Measurements from ENCODE around the gene SOX11.

DNA sequence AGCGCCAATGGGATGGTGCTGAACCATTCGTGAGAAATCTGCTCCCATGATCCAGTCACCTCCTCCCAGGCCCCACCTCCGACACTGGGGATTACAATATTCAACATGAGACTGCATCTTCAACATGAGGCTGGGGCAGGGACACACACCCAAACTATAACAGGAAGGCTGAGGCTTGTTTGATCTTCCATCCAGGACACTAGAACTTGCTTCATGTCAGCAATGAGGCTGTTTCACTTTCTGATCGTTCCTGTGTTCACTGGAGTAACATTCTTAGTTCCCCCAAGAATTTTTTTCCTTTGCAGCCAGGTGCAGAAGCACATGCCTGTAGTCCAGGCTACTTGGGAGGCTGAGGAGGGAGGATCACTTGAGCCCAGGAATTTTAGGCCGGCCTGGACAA lies 30.8 kb upstream of the SOX11 start:
- no peak for TF ChIP-seq CTCF (optimal IDR thresholded peaks at IDR 0.05 in 1 of 3, IDR thresholded peaks at IDR 0.05 in 1 of 3, conservative IDR thresholded peaks at IDR 0.05 in 1 of 3; ENCODE audit: extremely low read depth in 1 of 3, insufficient read depth in 2 of 3, low read length in 3 of 3)
- no peak for TF ChIP-seq EZH2 (IDR thresholded peaks at IDR 0.05; ENCODE audit: low read length)

All from keratinocyte (primary cell).